GM12864 (cell line): Measurements from ENCODE around the gene ALOX15.

Experiments
- DNase-seq: peaks from one replicate; pipeline ENCODE4 v3.0.0-alpha.2; 2011; ENCODE audit warnings: low read depth
- H3K4me3 ChIP-seq: 2 replicates; pipeline ENCODE4 v1.5.1; 2011; ENCODE audit warnings: mild to moderate bottlenecking, low read depth, low read length, control low read depth
- TF ChIP-seq, protein P1 (sequence below): IDR thresholded peaks from 2 replicates; pipeline ENCODE4 v1.5.1; 2011; ENCODE audit warnings: low read depth, mild to moderate bottlenecking, moderate library complexity, low read length, control low read depth, inconsistent platforms; ENCODE audit errors: missing control alignments

Gene ALOX15

DNA sequence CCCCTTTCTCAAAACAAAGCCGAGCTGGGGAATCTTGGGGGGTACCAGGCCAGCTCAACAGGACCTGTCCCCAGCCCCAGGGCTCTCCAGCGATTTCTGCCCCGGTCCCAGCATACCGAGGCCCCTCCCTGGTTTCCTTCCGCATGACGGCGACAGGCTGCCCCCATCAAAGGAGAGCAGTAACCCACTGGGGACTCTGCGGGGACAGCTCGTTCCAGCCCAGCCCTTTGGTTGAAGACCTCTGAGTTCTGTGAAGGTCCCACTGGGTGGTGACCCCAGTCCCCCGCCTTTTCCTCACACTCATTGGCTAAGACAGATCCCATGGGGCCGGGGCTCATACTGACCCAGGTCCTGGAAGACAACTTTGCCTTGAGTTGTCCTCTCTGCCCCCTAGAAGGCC lies 53.1 kb downstream of the ALOX15 start:
- TF ChIP-seq, protein P1, sequence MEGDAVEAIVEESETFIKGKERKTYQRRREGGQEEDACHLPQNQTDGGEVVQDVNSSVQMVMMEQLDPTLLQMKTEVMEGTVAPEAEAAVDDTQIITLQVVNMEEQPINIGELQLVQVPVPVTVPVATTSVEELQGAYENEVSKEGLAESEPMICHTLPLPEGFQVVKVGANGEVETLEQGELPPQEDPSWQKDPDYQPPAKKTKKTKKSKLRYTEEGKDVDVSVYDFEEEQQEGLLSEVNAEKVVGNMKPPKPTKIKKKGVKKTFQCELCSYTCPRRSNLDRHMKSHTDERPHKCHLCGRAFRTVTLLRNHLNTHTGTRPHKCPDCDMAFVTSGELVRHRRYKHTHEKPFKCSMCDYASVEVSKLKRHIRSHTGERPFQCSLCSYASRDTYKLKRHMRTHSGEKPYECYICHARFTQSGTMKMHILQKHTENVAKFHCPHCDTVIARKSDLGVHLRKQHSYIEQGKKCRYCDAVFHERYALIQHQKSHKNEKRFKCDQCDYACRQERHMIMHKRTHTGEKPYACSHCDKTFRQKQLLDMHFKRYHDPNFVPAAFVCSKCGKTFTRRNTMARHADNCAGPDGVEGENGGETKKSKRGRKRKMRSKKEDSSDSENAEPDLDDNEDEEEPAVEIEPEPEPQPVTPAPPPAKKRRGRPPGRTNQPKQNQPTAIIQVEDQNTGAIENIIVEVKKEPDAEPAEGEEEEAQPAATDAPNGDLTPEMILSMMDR = no peak
- DNase-seq = no peak
- H3K4me3 ChIP-seq = no peak overlapping the region

DNA sequence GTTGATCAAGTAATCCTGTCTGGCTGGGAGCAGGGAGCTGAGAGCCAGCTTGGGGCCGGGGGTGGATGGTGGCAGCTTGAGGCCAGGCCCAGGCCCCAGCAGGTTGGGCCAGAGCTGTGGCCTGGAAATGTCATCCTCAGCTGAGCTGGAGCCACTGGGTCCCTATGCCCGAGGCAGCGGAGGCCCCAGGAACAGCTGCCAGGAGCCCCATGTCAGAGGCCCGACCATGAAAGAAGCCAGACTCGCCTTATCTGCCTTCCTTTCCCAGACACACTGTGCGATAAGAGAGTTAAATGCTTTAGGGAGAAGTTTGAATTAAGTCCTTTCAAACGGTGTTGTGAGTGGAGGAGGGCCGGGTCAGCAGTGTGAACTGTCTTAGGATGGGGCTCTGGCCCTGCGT lies 53.7 kb downstream of the ALOX15 start:
- no peak for DNase-seq
- TF ChIP-seq, protein P1 = no peak
- no peak overlapping the region for H3K4me3 ChIP-seq

DNA sequence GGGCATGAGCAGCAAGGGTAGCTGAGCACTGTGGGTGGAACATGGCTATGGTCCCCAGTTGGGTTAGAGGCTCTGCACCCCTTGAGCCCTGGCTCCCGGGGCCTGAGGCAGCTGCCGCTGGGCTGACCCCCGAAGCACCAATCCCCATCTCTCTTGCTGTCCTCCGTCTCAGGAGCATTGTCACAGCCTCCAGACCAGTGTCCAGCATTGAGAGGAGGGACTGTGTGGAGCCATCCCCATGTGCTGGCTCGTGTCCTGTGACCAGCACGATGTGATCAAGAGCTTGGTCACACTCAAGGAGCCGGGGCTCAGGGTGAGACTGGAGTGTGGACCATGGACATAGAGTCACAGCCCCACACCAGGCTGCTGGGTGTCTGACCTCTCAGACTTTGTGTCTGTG lies 54.3 kb downstream of the ALOX15 start:
- no peak for DNase-seq
- H3K4me3 ChIP-seq = no peak overlapping the region
- TF ChIP-seq, protein P1 = no peak

DNA sequence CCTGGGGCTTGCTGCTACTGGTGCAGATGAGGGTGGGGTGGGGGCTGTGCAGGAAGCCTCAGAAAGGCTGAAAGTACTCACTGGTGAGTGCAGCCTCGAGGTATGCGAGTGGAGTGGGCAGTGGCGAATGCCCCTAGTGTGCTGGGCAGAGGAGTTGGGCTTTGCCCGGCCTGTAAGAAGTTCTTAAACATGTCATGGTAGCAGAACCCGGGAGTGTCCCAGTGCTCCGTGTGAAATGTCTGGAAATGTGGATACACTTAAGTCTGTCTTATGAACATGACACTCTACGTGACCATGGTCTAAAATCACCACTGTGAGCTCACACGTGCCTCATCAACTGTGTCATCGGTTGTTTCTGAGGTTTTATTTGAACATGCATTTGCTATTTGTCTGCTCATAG lies 55.4 kb downstream of the ALOX15 start:
- no peak for DNase-seq
- TF ChIP-seq, protein P1 = no peak
- H3K4me3 ChIP-seq = no peak overlapping the region

DNA sequence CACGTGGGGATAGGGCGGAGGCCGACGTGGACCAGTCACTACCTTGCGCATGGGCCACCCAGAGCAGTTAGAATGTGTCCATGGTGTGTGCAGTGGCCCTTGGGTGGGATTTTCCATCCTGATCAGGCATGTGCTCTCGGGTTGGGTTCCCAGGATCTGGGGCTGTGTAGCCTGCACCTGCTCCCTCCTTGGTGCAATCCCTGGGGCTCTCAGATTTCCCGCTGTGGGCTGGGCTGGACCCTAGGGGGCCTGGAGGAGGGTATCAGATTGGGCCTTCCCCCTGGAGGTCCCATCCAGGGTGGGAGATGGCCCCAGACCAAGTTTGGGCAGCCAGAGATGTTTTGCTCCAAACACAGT lies 55.9 kb downstream of the ALOX15 start:
- H3K4me3 ChIP-seq = no peak overlapping the region
- TF ChIP-seq, protein P1 = no peak
- DNase-seq = no peak

DNA sequence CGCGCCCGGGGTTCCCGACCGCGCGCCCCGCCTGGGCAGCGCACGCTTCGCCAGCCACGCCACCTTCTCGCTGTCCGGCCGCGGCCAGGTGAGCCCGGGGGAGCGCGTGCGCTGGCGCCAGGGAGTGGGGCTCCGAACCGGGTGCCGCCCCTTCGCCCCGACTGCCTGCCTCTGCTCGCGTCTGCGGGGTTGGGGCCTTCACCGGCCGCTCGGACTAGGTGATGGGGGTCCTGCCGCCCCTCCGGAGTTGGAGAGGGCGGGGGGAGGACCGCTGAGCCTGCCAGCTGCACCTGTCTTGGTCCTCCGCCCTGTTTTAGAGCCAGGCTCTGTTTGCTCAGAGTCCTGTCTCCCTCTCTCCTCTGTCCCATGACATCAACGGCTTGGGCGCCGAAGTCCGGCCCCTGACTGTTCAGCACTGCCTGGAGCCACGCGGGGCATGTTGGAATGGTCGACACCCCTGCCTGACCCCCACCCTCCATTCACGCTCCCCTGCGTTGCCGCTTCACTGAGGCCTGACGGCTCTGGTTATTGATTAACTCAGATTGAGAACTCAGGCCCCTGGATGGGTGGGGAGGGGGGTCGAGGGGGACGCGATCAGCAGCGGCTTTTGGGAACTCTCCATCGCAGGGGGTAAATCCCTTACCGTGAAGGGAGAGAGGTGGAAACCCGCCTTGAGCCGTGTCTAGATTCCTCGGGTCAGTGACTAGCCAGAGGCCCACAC lies 56.4 kb downstream of the ALOX15 start:
- H3K4me3 ChIP-seq = no peak overlapping the region
- TF ChIP-seq, protein P1 = no peak
- DNase-seq = no peak

DNA sequence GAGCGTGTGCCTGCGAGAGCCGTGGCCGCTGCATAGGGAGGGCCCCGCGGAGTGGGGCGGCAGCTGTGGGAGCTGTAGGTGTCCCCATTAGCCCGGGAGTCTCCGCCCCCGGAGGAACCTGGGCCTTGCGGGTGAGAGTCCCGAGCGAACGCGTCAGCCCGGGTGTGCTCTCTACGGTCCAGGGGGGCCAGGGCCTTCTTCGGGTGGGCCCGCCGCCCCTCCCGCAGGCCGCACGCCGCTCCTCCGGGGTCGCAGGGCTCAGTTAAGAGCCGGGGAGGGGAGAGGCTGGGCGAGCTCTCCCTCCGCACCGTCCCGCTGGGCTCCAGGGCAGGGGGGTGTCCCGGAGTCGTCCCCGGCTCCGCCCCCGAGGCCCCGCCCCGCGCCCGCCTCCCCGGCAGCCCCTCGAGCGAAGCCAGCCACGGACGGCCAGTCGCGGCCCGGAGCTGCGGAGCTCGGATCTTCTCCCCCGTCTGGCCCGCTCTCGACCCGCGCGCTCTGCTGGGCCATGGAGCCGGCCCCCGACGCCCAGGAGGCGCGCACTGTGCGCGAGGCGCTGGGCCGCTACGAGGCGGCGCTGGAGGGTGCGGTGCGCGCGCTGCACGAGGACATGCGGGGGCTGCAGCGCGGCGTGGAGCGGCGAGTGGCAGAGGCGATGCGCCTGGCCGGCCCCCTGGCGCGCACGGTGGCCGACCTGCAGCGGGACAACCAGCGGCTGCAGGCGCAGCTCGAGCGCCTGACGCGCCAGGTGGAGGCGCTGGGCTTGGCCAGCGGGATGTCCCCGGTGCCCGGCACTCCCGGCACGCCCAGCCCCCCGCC lies 57.2 kb downstream of the ALOX15 start, which contains the start of gene SMTNL2:
SMTNL2 (plus strand) TSS at position 429 of the 816 bp plus-strand sequence; CDS start at position 506, 77 bp downstream.
- DNase-seq = no peak
- TF ChIP-seq, protein P1 = no peak
- no peak within 1 kb of the TSS for H3K4me3 ChIP-seq
